ENCODE results near the gene PHAX.
"Not testable (repeated sequence)": the region's sequence is repeated elsewhere in the genome, so short reads cannot be mapped to it uniquely, and the experiment has no call there.

Gene PHAX

DNA sequence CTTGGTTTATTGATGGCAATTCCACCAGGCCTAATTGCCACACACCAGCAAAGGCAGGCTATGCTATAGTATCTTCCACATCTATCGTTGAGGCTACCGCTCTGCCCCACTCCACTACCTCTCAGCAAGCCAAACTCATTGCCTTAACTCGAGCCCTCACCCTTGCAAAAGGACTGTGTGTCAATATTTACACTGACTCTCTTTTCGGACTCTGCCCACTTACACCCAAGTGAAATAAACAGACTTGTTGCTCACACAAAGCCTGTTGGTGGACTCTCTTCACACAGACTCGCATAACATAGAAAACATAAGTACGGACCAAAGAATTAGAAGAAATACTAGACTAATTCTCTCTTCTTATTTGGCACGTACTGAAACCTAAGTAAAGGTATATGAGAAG is 48.3 kb downstream of the PHAX start:
- DNase-seq (ENCODE audit: low spot score in 2 of 2); H3K27ac Mint-ChIP-seq (ENCODE audit: low read depth); H3K4me1 Mint-ChIP-seq; H3K36me3 Mint-ChIP-seq (ENCODE audit: insufficient read depth); ATAC-seq (replicated peaks; ENCODE audit: extremely low read depth, poor library complexity, severe bottlenecking); H3K4me3 Mint-ChIP-seq; H3K9me3 Mint-ChIP-seq: not testable (repeated sequence)
- H3K27me3 Mint-ChIP-seq = peaks cover 34% of the 10 kb centered on the region

DNA sequence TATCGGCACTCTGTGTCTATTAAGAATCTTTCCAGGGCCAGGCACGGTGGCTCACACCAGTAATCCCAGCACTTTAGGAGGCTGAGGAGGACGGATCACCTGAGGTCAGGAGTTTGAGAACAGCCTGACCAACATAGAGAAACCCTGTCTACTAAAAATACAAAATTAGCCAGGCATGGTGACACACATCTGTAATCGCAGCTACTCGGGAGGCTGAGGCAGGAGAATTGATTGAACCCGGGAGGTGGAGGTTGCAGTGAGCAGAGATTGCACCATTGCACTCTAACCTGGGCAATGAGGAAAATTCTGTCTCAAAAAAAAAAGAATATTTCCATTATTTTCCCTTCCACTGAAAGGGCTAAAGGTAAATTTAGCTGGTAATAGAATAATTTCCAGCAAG is 49.0 kb downstream of the PHAX start:
- H3K36me3 Mint-ChIP-seq (ENCODE audit: insufficient read depth); ATAC-seq (replicated peaks; ENCODE audit: extremely low read depth, poor library complexity, severe bottlenecking); H3K27ac Mint-ChIP-seq (ENCODE audit: low read depth); H3K9me3 Mint-ChIP-seq; DNase-seq (ENCODE audit: low spot score in 2 of 2); H3K4me1 Mint-ChIP-seq; H3K4me3 Mint-ChIP-seq: not testable (repeated sequence)
- H3K27me3 Mint-ChIP-seq = peaks cover 34% of the 10 kb centered on the region

DNA sequence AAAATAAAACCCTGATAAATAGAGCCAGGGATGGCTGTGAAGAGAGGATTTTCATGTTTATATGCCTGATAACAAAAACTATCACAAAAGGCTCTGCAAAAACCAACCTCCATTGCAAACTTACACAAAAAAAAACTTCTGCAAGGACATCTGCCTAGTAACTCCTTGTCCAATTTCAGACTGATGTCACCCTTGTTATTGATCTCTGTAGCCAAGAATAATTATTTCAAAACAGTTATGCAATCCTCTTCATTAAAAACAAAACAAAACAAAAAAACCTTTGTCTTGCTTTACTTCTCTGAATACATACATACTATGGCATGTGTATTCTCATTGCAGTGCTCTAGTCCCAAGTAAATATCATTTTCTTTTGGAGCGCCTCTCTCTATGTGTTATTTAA is 49.7 kb downstream of the PHAX start:
- DNase-seq (ENCODE audit: low spot score in 2 of 2) (no peak), ATAC-seq (replicated peaks; ENCODE audit: extremely low read depth, poor library complexity, severe bottlenecking) (no peak)
- Mint-ChIP-seq H3K9me3 (peaks cover 2% of the 10 kb centered on the region), H3K4me3 (no peak overlapping the region), H3K36me3 (ENCODE audit: insufficient read depth) (no peaks in the 10 kb centered on the region), H3K4me1 (no peaks in the 10 kb centered on the region), H3K27ac (ENCODE audit: low read depth) (no peak overlapping the region), H3K27me3 (peaks cover 34% of the 10 kb centered on the region)

DNA sequence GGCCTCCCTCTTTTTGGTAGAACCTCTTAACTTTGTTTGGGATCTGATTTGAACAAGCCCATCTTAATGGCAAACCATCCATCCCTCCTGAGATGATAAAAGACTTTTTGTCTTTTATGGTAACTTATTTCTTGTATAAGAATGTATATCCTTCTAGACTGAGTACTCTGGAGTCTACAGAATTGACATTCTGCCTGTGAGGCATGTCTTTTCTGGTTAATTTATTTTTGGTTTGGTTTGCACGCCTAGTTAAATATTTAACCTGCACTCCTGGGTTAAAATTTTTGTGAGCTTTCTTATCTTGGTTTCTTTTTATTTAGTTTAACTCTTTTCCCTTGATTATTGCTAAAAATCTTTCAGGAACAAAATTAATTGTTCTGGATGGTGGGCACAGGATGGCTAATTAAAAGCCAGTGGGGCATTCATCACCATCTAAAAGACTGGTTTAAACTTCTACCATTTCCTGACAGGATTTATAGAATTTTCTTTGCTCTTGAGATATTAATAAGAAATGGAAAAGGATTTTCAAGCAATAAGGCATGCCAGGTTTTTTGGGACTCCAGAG is 50.3 kb downstream of the PHAX start:
- no peak overlapping the region for H3K4me3 Mint-ChIP-seq
- no peak for ATAC-seq (replicated peaks; ENCODE audit: extremely low read depth, poor library complexity, severe bottlenecking)
- no peaks in the 10 kb centered on the region for H3K4me1 Mint-ChIP-seq
- H3K27me3 Mint-ChIP-seq = peaks cover 34% of the 10 kb centered on the region
- H3K27ac Mint-ChIP-seq (ENCODE audit: low read depth) = no peak overlapping the region
- no peak for DNase-seq (ENCODE audit: low spot score in 2 of 2)
- no peaks in the 10 kb centered on the region for H3K36me3 Mint-ChIP-seq (ENCODE audit: insufficient read depth)
- H3K9me3 Mint-ChIP-seq = no peaks in the 10 kb centered on the region

DNA sequence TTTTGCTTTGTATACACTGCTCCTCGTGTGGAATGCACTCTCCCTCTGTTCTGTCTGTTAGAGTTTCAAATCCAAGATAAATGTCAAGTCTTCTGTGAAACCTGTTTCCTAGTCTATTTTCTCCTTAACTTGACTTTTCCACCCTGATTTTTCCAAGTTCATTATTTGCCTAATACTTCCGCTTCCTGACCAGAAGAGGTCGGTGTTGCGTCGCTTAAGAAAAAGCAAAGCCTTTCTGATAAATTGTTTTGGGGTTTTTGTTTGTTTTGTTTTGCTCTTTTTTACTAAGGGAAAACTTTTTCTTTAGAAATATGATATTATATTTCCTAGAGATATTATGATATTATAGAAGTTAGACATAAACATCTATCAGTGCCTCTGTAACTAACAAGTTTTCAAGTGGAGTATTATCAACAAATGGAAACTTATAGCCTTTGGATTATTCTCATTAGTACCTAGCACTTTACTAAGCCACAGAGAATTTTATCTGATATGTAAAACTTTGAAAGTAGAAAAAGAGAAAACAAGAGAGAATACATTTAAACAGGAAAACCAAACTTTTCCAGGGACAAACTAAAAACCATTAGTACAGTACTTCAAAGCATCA is 55.8 kb downstream of the PHAX start:
- H3K4me3 Mint-ChIP-seq = no peak overlapping the region
- no peaks in the 10 kb centered on the region for H3K27me3 Mint-ChIP-seq
- H3K27ac Mint-ChIP-seq (ENCODE audit: low read depth) = no peak overlapping the region
- no peak for DNase-seq (ENCODE audit: low spot score in 2 of 2)
- H3K36me3 Mint-ChIP-seq (ENCODE audit: insufficient read depth) = no peaks in the 10 kb centered on the region
- ATAC-seq (replicated peaks; ENCODE audit: extremely low read depth, poor library complexity, severe bottlenecking) = no peak
- H3K9me3 Mint-ChIP-seq = no peaks in the 10 kb centered on the region
- H3K4me1 Mint-ChIP-seq = no peaks in the 10 kb centered on the region

DNA sequence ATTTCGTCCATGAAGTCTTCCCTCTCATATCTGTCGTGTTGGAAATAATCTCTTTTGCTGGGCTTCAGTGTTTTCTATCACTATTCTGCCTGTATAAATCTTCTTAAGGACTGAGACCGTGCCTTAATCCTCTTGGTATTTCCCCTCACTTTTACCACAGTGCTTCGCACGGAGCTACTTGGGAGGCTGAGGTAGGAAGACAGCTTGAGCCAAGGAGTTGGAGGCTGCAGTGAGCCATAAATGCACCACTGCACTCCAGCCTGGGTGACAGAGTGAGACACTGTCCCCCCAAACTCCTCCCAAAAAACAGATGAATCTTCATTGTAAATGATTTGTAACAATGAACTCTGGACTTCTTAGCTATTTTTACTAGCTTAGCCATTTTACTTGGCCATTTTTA is 57.8 kb downstream of the PHAX start:
- Mint-ChIP-seq H3K27me3 (no peaks in the 10 kb centered on the region), H3K9me3 (no peaks in the 10 kb centered on the region), H3K4me1 (no peaks in the 10 kb centered on the region), H3K4me3 (no peak overlapping the region), H3K36me3 (ENCODE audit: insufficient read depth) (no peaks in the 10 kb centered on the region), H3K27ac (ENCODE audit: low read depth) (no peak overlapping the region)
- DNase-seq (ENCODE audit: low spot score in 2 of 2) (no peak), ATAC-seq (replicated peaks; ENCODE audit: extremely low read depth, poor library complexity, severe bottlenecking) (no peak)

DNA sequence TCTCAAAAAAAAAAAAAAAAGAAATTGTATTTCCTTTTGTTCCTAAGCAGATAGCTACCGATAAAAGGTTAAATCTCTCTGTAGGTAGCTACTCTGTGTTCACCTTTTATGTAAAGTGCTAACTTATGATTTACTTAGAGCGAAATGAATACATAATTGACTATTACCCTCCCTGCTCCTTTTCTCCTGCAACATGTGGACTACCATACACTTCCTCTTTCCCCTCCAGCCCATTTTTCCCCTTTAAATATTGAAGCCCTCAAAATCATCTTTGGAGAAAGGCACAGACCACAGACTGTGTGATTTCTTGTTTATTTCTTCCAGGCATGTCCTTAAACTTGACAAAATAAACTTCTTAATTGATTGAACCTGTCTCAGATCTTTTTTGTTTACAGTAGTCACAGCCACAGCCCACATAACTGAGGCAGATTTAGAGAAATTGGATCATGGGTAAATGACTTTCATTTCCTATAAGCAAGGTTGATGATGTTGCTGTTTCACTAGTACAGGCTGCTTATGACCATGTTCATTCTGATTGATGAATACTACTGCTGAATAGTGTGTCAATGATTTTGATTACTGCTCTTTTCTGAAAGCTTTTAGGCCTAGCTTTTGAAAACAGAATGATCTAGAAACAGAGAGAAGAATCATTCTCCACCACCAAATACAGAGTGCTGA is 59.2 kb downstream of the PHAX start:
- H3K9me3 Mint-ChIP-seq = no peaks in the 10 kb centered on the region
- no peaks in the 10 kb centered on the region for H3K4me1 Mint-ChIP-seq
- no peak for ATAC-seq (replicated peaks; ENCODE audit: extremely low read depth, poor library complexity, severe bottlenecking)
- no peak for DNase-seq (ENCODE audit: low spot score in 2 of 2)
- peak overlapping the region; percentile 48 for H3K27ac Mint-ChIP-seq (ENCODE audit: low read depth)
- peaks cover 11% of the 10 kb centered on the region for H3K27me3 Mint-ChIP-seq
- no peak overlapping the region for H3K4me3 Mint-ChIP-seq
- no peaks in the 10 kb centered on the region for H3K36me3 Mint-ChIP-seq (ENCODE audit: insufficient read depth)

DNA sequence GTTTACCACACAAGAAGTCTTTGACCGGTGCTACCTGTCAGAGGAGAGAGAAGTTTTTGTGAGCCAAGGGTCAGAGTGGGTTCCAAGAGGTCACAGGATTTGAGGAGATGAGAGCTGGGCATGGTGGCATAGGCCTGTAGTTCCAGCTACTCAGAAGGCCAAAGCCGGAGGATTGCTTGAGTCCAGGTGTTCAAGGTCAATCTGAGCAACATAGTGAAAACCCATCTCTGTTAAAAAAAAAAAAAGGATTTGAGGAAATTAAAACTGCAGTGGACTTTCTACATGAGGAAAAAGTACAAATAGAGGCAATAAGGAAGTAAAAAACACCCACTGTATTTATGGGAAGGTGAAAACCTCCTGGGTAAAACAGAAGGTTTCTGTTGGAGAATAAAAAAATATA is 63.8 kb downstream of the PHAX start:
- Mint-ChIP-seq H3K27me3 (peaks cover 16% of the 10 kb centered on the region), H3K36me3 (ENCODE audit: insufficient read depth) (no peaks in the 10 kb centered on the region), H3K4me3 (no peak overlapping the region), H3K9me3 (no peaks in the 10 kb centered on the region), H3K27ac (ENCODE audit: low read depth) (no peak overlapping the region), H3K4me1 (no peaks in the 10 kb centered on the region)
- no peak for ATAC-seq (replicated peaks; ENCODE audit: extremely low read depth, poor library complexity, severe bottlenecking)
- DNase-seq (ENCODE audit: low spot score in 2 of 2) = no peak

DNA sequence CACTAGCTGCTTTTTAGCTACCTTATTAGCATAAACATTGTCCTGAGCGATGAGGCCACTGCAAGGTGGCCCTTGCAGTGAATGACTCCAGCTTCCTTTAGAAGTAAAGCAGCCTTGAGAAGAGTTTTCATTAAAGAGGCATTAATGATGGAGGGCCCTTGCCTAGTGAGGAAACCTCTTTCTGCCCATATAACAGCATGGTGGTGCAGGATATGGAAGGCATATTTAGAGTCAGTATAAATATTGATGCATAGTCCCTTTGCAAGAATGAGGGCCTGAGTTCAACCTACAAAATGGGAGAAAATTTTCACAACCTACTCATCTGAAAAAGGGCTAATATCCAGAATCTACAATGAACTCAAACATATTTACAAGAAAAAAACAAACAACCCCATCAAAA is 69.4 kb downstream of the PHAX start:
- not testable (repeated sequence) for H3K36me3 Mint-ChIP-seq (ENCODE audit: insufficient read depth); H3K27me3 Mint-ChIP-seq; H3K4me1 Mint-ChIP-seq; H3K4me3 Mint-ChIP-seq; DNase-seq (ENCODE audit: low spot score in 2 of 2); ATAC-seq (replicated peaks; ENCODE audit: extremely low read depth, poor library complexity, severe bottlenecking); H3K9me3 Mint-ChIP-seq; H3K27ac Mint-ChIP-seq (ENCODE audit: low read depth)

DNA sequence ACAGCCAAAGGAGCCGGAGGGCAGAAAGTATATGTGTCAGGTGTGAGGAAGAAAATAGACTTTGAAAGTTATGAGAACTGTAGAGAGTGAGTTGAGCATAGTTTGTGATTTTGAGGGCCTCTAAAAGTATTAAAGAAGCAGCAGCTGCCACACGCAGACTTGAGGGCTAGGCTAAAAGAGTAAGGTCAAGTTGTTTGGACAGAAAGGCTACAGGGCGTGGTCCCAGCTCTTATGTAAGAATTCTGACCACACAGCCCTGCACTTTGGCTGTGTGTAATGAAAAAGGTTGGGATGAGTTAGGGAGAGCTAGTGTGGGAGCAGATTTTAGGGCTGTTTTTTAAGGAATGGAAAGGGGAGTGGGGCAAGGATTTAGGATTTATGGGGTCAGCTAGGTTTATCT is 70.9 kb downstream of the PHAX start:
- H3K27ac Mint-ChIP-seq (ENCODE audit: low read depth); DNase-seq (ENCODE audit: low spot score in 2 of 2); H3K9me3 Mint-ChIP-seq; ATAC-seq (replicated peaks; ENCODE audit: extremely low read depth, poor library complexity, severe bottlenecking); H3K36me3 Mint-ChIP-seq (ENCODE audit: insufficient read depth); H3K27me3 Mint-ChIP-seq; H3K4me1 Mint-ChIP-seq; H3K4me3 Mint-ChIP-seq: not testable (repeated sequence)

DNA sequence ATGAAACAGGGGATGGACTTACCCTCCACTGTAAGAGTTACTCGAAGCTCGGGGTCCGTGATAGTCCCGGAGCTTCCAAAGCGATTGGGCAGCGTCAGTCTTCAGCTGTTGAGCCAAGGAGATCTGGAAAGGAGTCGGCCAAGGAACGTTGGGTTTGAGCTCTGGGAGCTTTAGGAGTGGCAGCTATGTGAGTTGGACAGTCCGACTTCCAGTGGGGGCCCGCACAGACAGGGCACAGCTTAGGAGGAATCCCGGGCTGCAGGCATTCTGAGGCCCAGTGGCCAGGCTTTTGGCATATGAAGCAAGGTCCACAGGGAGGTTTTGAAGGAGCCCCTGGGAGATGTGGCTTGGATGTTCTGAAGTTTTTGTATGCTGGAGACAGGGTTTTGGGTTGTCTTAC is 72.7 kb downstream of the PHAX start:
- Mint-ChIP-seq H3K36me3 (ENCODE audit: insufficient read depth) (no peaks in the 10 kb centered on the region), H3K4me3 (no peak overlapping the region), H3K4me1 (peaks cover 5% of the 10 kb centered on the region), H3K27ac (ENCODE audit: low read depth) (no peak overlapping the region), H3K9me3 (peaks cover 6% of the 10 kb centered on the region), H3K27me3 (no peaks in the 10 kb centered on the region)
- ATAC-seq (replicated peaks; ENCODE audit: extremely low read depth, poor library complexity, severe bottlenecking) (no peak), DNase-seq (ENCODE audit: low spot score in 2 of 2) (no peak)

DNA sequence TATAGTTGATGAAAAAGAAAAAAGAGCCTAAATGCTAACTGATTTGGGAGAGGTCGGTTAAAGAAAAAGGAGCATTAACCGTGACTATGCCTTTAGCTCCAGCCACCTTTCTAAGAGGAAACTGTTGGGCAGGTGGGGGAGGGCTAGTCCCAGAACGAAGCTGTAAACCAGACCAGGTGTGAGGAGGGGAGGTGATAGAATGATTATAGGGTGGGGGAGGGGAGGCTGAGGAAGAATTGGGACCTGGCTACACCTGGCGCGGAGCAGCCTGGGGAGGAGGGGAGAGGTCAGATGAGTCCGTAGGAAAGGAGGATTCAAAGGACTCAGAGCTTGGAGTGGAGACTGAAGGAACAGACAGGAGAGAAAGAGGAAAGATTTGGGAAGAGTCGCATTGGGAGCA is 73.4 kb downstream of the PHAX start:
- Mint-ChIP-seq H3K27ac (ENCODE audit: low read depth) (no peak overlapping the region), H3K27me3 (no peaks in the 10 kb centered on the region), H3K4me3 (no peak overlapping the region), H3K9me3 (peaks cover 6% of the 10 kb centered on the region), H3K36me3 (ENCODE audit: insufficient read depth) (no peaks in the 10 kb centered on the region), H3K4me1 (peaks cover 5% of the 10 kb centered on the region)
- ATAC-seq (replicated peaks; ENCODE audit: extremely low read depth, poor library complexity, severe bottlenecking) = no peak
- no peak for DNase-seq (ENCODE audit: low spot score in 2 of 2)

DNA sequence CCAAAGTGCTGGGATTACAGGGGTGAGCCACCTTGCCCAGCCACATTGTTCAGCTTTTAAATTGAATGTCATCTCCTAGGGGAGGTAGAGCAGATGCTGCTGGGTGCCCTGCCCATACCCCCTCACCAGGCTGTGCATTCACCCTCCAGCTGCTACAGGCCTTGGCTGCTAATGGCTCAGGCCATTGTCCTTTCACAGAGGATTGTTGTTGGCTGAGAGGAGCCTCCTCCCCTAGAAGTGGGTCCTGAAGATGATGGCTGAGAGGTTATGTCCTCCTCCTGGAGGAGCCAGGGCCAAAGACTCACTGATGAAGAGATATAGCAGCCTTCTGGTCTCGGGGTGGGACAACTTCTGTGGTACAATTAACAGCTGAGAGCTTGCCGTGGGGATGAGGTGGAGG is 74.6 kb downstream of the PHAX start:
- peaks cover 5% of the 10 kb centered on the region for H3K4me1 Mint-ChIP-seq
- H3K36me3 Mint-ChIP-seq (ENCODE audit: insufficient read depth) = no peaks in the 10 kb centered on the region
- no peak for ATAC-seq (replicated peaks; ENCODE audit: extremely low read depth, poor library complexity, severe bottlenecking)
- no peak overlapping the region for H3K4me3 Mint-ChIP-seq
- no peaks in the 10 kb centered on the region for H3K27me3 Mint-ChIP-seq
- no peak overlapping the region for H3K27ac Mint-ChIP-seq (ENCODE audit: low read depth)
- peaks cover 6% of the 10 kb centered on the region for H3K9me3 Mint-ChIP-seq
- DNase-seq (ENCODE audit: low spot score in 2 of 2) = no peak

Measured in central memory CD8-positive, alpha-beta T cell (primary cell).